K562 (cell line): ENCODE data around the gene C6orf47. TPM values are rescaled to one million over a fixed set of nuclear protein-coding genes. Genes with fewer than 3 reads are reported as not detected.

Source experiments
- COPS2 ChIP-seq: fragments of 450-650 bp; conservative IDR thresholded peaks from 2 replicates; pipeline ENCODE4 v1.6.1; 2016; ENCODE audit warnings: mild to moderate bottlenecking, moderate library complexity
- ETV1 ChIP-seq: fragments of 450-650 bp; conservative IDR thresholded peaks from 2 replicates; pipeline ENCODE4 v1.6.1; 2016; ENCODE audit warnings: missing genetic modification characterization, control low read depth, low read depth, missing compliant biosample characterization
- FOXK1 ChIP-seq: sonication (generic); formaldehyde crosslinking; IDR thresholded peaks from 2 replicates; pipeline ENCODE4 v1.8.0; 2022; ENCODE audit warnings: missing genetic modification reagents, mild to moderate bottlenecking, borderline replicate concordance
- HCFC1 ChIP-seq: IDR thresholded peaks from 2 replicates; pipeline ENCODE4 v1.6.1; 2012; ENCODE audit warnings: low read depth, low read length, improper control_type of control experiment
- IFI16 ChIP-seq: fragments of 250-450 bp; sonication (Bioruptor Pico); IDR thresholded peaks from 2 replicates; pipeline ENCODE4 v2.1.2; 2022; ENCODE audit warnings: mild to moderate bottlenecking, inconsistent platforms
- JUN ChIP-seq, 2 experiments: sonication (generic) in 1 of 2; formaldehyde crosslinking in 1 of 2; IDR thresholded peaks; 2 replicates each; pipeline versions ENCODE4 v1.6.1 to v1.8.0; 2012 to 2022; ENCODE audit warnings: borderline replicate concordance in 2 of 2, mild to moderate bottlenecking in 2 of 2, improper control_type of control experiment in 1 of 2, low read depth in 1 of 2, low read length in 1 of 2, missing genetic modification reagents in 1 of 2
- MTA2 ChIP-seq: fragments of 450-650 bp; IDR thresholded peaks from 2 replicates; pipeline ENCODE4 v1.6.1; 2016; ENCODE audit warnings: low read depth
- MYNN ChIP-seq, 2 experiments: sonication (generic); formaldehyde crosslinking in 1 of 2; IDR thresholded peaks; 2 replicates each; pipeline versions ENCODE4 v1.5.0 to v1.6.1; 2016 to 2020; ENCODE audit warnings: antibody characterized with exemption in 1 of 2, missing genetic modification reagents in 1 of 2
- NBN ChIP-seq: fragments of 450-650 bp; IDR thresholded peaks from 2 replicates; pipeline ENCODE4 v1.6.1; 2016; ENCODE audit warnings: low read depth, mild to moderate bottlenecking
- NR2C2 ChIP-seq, 2 experiments: fragments of 200-800 bp in 1 of 2; sonication (Bioruptor generic) in 1 of 2; sonication (generic) in 1 of 2; formaldehyde crosslinking in 1 of 2; IDR thresholded peaks; 2 replicates each; pipeline versions ENCODE4 v1.6.1 to v1.8.0; 2016 to 2022; ENCODE audit warnings: mild to moderate bottlenecking in 1 of 2, missing compliant biosample characterization in 1 of 2, missing genetic modification characterization in 1 of 2, missing genetic modification reagents in 1 of 2
- POLR3A ChIP-seq: IDR thresholded peaks from 2 replicates; pipeline ENCODE4 v1.6.1; 2011; ENCODE audit warnings: borderline replicate concordance, mild to moderate bottlenecking, moderate library complexity; ENCODE audit not compliant: insufficient read length, insufficient read depth; ENCODE audit errors: extremely low read depth
- RAD21 ChIP-seq, 2 experiments: fragments of 250-450 bp in 1 of 2; fragments of 450-650 bp in 1 of 2; sonication (Bioruptor Pico) in 1 of 2; formaldehyde crosslinking in 1 of 2; IDR thresholded peaks in 1 of 2; conservative IDR thresholded peaks in 1 of 2; 2 replicates each; pipeline versions ENCODE4 v1.4.0 to v1.8.0; 2020 to 2022; ENCODE audit warnings: mild to moderate bottlenecking in 2 of 2, moderate library complexity in 1 of 2
- RCOR1 ChIP-seq, 2 experiments: IDR thresholded peaks; 2 replicates each; pipeline ENCODE4 v1.6.1; 2012; ENCODE audit warnings: low read depth in 2 of 2, low read length in 2 of 2, borderline replicate concordance in 1 of 2, improper control_type of control experiment in 1 of 2
- RFX7 ChIP-seq: fragments of 250-450 bp; sonication (Bioruptor Pico); IDR thresholded peaks from 2 replicates; pipeline ENCODE4 v1.5.1; 2021; ENCODE audit warnings: mild to moderate bottlenecking
- SAP30 ChIP-seq: fragments of 200-600 bp; sonication (generic); IDR thresholded peaks from 2 replicates; pipeline ENCODE4 v1.6.1; 2012; ENCODE audit warnings: borderline replicate concordance, low read depth, mild to moderate bottlenecking, moderate library complexity, low read length, control low read depth, inconsistent platforms; ENCODE audit not compliant: insufficient read depth, poor library complexity, severe bottlenecking
- SOX6 ChIP-seq: fragments of 450-650 bp; IDR thresholded peaks from 2 replicates; pipeline ENCODE4 v1.6.1; 2014; ENCODE audit warnings: mild to moderate bottlenecking
- TEAD1 ChIP-seq, 2 experiments: fragments of 450-650 bp in 1 of 2; sonication (generic) in 1 of 2; formaldehyde crosslinking; IDR thresholded peaks; 2 replicates each; pipeline versions ENCODE4 v1.4.0 to v1.8.0; 2020 to 2022; ENCODE audit warnings: mild to moderate bottlenecking in 2 of 2, missing genetic modification reagents in 1 of 2
- THRA ChIP-seq: fragments of 450-650 bp; IDR thresholded peaks from 2 replicates; pipeline ENCODE4 v1.6.1; 2017; ENCODE audit warnings: mild to moderate bottlenecking, moderate library complexity
- U2AF2 ChIP-seq: fragments of 200-400 bp; formaldehyde crosslinking; optimal IDR thresholded peaks from 2 replicates; pipeline ENCODE3; 2017; ENCODE audit warnings: low read depth, mild to moderate bottlenecking, low read length
- ZNF143 ChIP-seq: sonication (generic); formaldehyde crosslinking; IDR thresholded peaks from 2 replicates; pipeline ENCODE4 v1.9.0; 2022; ENCODE audit warnings: mild to moderate bottlenecking, missing genetic modification reagents
- ZNF239 ChIP-seq: fragments of 250-450 bp; sonication (Bioruptor Pico); IDR thresholded peaks from 2 replicates; pipeline ENCODE4 v1.4.0; 2020; ENCODE audit warnings: mild to moderate bottlenecking
- ZNF586 ChIP-seq: fragments of 450-650 bp; formaldehyde crosslinking; conservative IDR thresholded peaks from 2 replicates; pipeline ENCODE4 v1.4.0; 2020; ENCODE audit warnings: mild to moderate bottlenecking, moderate library complexity
- ZNF668 ChIP-seq: fragments of 250-450 bp; sonication (Bioruptor Pico); IDR thresholded peaks from 2 replicates; pipeline ENCODE4 v1.8.0; 2022; ENCODE audit warnings: mild to moderate bottlenecking, inconsistent platforms
- polyA plus RNA-seq, 8 experiments: library from polyadenylated mRNA; depleted of rRNA in 4 of 8; stranded (reverse) in 5 of 8; unstranded in 3 of 8; fragments of >200 nt; fragmentation: Nextera tagmentation in 2 of 8; fragmentation: Illumina TruSeq in 1 of 8; extraction: Ambion mirVana in 2 of 8; extraction: Trizol in 1 of 8; gene quantifications; 2 replicates each; pipeline versions ENCODE4 v1.2.1 to v1.2.3, GENCODE V29; 2011 to 2014; ENCODE audit warnings: inconsistent platforms in 1 of 8, missing spikeins in 1 of 8
- total RNA-seq, 7 experiments: library from RNA; depleted of rRNA in 6 of 7; stranded (reverse); fragments of >200 nt in 6 of 7; fragmentation: Illumina TruSeq in 2 of 7; extraction: Trizol in 2 of 7; gene quantifications; 2 replicates each; pipeline versions ENCODE4 v1.2.1 to v1.2.3, GENCODE V29; 2011 to 2021; ENCODE audit warnings: low replicate concordance in 1 of 7

Gene C6orf47
- total and polyA plus RNA-seq, 9 of the 15 experiments (the other 6 are each of a cell fraction or from before 2014, with no cell fraction given) = 0.14 to 43.8 (median 27.0) TPM

DNA sequence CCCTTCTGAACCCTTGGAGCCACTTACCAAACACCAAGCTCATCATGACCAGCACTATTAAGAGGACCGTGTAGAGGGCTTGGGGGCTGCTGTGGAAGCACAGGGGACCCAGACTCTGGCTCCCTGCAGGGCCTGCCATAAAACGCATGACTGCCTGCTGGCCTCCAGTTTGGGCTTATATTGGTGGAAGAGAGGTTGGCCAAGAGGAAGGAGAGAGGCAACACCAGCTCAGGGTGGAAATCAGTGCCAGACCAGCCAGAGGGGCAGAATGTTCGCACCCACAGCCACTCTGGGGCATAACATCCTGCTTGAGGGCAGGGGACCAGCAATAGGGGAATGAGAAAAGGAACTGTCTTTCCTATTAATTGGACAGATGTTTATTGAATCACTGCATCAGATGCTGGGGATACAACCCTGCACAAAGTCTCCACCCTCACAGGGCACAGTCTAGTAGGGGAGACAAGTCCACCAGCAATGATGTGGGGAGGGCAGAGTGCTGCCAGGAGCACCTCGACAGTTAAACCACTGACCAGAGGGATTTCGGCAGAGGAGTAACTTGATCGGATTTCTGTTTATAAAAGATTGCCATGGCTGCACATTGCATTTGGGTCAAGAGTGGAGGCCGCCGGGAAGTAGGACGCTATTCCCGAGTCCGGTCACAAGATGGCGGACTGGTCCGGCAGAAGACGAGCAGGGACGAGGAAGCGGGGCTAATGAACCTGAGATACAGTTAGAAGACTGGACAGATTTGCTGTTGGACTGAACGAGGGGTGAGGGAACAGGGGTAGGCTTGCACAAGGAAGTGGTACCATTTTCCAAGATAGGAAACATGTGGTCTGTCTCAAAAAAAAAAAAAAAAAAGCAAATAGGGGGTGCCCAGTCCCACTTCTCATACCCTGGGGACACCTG is 19.9 kb upstream of the C6orf47 start, which contains the start of gene LY6G5C (continued):
- TF ChIP-seq RAD21 (CRISPR knock-in tag; conservative IDR thresholded peaks at IDR 0.05 in 1 of 2, IDR thresholded peaks at IDR 0.05 in 1 of 2) (peak; percentile 99 to 100), COPS2 (no peak), ZNF239 (CRISPR knock-in tag) (peak; percentile 38), JUN (IDR thresholded peaks at IDR 0.05; ENCODE audit: borderline replicate concordance, low read depth, low read length) (peak; percentile 58; the same call in 1 of the 2 replicates), JUN (CRISPR knock-in tag; IDR thresholded peaks at IDR 0.05; ENCODE audit: borderline replicate concordance) (0 out of 2 replicates have a peak, but pooled peaks have one; percentile 54), HCFC1 (peak; percentile 35; the same call in 1 of the 2 replicates), ETV1 (tag) (peak; percentile 41; the same call in 1 of the 2 replicates), THRA (no peak), ZNF668 (no peak), NR2C2 (CRISPR knock-in tag; IDR thresholded peaks at IDR 0.05) (no peak), NR2C2 (tag; IDR thresholded peaks at IDR 0.05) (no peak), POLR3A (no peak), NBN (0 out of 2 replicates have a peak, but pooled peaks have one; percentile 54), FOXK1 (0 out of 2 replicates have a peak, but pooled peaks have one; percentile 58), ZNF143 (CRISPR knock-in tag) (0 out of 2 replicates have a peak, but pooled peaks have one; percentile 12), RCOR1 (IDR thresholded peaks at IDR 0.05; ENCODE audit: borderline replicate concordance in 1 of 2, low read depth in 2 of 2, low read length in 2 of 2) (peak in 1 of 2 experiments; percentile 81; a peak in 2 of 4 replicates), MYNN (IDR thresholded peaks at IDR 0.05) (no peak), MYNN (CRISPR knock-in tag; IDR thresholded peaks at IDR 0.05) (no peak; the same call in 1 of the 2 replicates), ZNF586 (CRISPR knock-in tag) (no peak), RFX7 (no peak), SAP30 (no peak), MTA2 (no peak), SOX6 (0 out of 2 replicates have a peak, but pooled peaks have one; percentile 8), U2AF2 (no peak), TEAD1 (CRISPR knock-in tag; IDR thresholded peaks at IDR 0.05) (0 out of 4 replicates have a peak, but pooled peaks of 1 of the 2 experiments have one; percentile 9), IFI16 (no peak)
